GM21723 (cell line): ENCODE data around the gene ISOC2.
A peak's percentile ranks its signal among the peaks of the same experiment; 100 is the strongest.

ENCODE experiments used
- ATAC-seq: cut with Tn5 transposase; IDR thresholded peaks from one replicate; pipeline ENCODE4 v1.9.1; 2021; ENCODE audit warnings: mild to moderate bottlenecking, moderate library complexity; ENCODE audit not compliant: unreplicated experiment

Gene ISOC2

DNA sequence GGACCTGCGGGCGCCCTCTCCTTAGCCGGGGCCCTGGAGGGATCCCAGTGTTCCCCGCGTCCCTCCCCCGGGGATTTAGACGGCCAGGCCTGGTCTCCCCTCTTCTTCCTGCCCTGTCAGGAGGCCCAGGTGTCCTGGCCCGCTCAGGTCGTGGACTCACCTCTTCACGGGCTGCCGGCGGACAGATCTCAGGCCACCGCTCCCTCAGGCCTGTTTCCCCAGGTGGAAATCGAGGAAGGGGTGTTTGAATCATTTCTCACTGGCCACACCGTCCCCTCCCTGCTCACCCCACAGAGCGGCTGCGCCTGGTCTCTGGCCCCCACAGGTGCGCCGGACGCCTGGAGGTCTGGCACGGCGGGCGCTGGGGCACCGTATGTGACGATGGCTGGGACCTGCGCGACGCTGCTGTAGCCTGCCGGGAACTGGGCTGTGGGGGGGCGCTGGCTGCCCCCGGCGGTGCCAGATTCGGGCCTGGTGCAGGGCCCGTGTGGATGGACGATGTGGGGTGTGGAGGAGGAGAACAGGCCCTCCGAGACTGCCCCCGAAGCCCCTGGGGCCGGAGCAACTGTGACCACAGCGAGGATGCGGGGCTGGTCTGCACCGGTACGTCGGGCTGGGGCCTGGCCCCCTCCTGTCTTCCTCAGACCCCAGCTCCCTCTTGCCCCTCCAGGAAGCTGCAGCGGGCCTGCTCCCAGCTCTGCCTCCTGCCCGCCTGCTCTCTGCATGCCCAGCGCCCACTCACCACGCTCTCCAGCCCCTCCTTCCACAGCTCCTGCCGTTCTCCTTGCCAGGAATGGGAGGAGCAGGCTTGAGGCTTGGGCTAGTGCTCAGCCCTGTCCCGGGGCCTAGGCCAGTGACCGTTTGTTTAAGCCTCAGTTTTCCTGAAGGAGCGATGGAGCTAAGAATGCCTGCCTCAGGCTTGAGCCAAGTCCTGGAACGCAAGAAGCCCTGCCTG is 29.3 kb upstream of the ISOC2 start:
- no peak for ATAC-seq

DNA sequence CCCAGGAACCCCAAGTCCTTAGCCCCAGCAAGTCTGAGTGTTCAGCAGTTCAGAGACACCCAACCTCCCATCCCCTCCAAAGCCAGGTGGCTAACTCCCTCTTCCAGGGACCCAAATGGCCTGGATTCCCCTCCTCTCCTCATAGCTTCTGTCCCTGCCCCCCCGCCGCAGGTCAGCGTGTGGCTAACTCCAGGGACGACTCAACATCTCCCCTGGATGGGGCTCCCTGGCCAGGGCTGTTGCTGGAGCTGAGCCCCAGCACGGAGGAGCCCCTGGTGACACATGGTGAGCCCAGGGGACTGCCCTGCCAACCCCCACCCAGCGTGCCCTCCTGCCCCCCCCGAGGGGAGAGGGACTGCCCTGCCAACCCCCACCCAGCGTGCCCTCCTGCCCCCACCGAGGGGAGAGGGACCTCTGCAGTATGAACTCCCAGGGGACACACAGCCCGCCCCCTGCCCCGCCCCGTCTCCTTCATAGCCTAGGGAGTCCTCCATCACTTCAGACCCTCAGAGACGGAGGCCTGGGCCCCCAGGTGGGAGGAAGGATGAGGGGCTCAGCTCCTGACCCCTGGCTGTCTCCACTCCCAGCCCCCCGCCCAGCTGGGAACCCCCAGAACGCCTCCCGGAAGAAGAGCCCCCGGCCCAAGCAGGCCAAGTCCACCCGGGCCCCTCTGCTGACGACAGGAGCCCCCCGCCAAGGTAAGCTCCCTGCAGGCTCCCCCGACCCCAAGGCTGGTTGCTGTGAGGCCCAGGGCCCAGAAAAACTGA is 28.5 kb upstream of the ISOC2 start:
- ATAC-seq: no peak

DNA sequence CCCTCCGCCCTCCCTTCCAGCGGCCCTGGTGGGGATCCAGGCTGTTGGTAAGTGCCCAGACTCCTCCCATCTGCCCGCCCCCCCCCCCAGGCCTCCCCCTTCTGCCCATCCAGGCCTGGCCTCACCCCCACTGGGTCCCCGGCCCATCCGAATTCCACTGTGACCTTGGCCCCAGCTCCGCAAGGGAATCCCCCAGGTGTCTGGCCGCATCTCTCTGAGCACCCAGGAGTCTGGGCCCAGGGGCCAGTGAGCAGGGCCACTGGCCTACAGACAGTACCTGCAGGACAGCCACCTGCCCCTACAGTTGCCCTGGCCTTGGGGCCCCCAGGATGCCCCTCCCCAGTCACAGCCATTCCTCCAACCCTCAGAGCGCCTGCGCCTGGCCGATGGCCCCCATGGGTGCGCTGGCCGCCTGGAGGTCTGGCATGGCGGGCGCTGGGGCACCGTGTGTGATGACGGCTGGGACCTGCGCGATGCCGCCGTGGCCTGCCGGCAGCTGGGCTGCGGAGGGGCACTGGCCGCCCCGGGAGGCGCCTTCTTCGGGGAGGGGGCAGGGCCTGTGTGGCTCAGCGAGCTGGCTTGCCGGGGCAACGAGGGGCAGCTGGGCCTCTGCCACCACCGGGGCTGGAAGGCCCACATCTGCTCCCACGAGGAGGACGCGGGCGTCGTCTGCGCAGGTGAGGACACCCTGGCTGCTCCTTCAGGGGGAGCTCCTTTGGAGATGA is 27.7 kb upstream of the ISOC2 start:
- no peak for ATAC-seq

DNA sequence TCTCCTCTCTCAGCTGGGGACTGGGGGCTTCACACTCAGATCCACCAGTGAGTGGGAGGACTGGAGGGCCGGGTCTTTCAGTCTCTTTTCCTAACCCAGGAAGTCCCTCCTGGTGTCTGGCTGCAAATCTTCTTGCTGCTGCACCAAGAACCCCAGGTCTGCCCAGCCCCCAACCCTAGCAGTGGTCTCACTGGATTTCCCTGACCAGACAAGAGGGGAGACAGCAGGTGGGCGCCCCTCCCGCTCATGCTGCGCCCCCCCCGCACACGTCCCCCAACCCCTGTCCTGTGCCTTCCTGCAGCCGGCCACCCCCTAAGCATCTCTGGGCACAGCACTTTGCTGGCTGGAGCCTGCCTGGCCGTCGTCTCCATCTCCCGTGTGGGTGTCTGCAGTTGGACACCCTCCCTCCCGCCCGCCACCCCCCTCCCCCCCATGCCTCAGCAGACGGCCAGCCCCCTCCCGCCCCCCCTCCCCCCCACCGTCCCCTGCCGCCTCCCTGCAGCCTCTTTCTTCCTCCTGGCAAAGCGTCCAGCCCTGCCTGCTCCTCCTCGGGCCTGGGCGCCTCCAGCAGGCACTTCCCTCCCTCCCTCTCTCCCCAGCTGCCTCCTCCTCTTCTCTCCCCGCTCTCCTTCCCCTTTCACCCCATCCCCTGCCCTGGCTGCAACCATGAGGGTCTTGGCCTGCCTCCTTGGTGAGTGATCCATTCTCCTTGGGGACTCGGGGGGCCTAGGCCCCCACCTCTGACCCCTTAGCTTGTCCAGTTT is 26.7 kb upstream of the ISOC2 start, which contains the start of gene SSC5D:
Gene SSC5D, plus strand, starts transcription at position 513 of the 764 bp plus-strand sequence. Its CDS starts 154 bp downstream, at position 667.
- ATAC-seq: no peak

DNA sequence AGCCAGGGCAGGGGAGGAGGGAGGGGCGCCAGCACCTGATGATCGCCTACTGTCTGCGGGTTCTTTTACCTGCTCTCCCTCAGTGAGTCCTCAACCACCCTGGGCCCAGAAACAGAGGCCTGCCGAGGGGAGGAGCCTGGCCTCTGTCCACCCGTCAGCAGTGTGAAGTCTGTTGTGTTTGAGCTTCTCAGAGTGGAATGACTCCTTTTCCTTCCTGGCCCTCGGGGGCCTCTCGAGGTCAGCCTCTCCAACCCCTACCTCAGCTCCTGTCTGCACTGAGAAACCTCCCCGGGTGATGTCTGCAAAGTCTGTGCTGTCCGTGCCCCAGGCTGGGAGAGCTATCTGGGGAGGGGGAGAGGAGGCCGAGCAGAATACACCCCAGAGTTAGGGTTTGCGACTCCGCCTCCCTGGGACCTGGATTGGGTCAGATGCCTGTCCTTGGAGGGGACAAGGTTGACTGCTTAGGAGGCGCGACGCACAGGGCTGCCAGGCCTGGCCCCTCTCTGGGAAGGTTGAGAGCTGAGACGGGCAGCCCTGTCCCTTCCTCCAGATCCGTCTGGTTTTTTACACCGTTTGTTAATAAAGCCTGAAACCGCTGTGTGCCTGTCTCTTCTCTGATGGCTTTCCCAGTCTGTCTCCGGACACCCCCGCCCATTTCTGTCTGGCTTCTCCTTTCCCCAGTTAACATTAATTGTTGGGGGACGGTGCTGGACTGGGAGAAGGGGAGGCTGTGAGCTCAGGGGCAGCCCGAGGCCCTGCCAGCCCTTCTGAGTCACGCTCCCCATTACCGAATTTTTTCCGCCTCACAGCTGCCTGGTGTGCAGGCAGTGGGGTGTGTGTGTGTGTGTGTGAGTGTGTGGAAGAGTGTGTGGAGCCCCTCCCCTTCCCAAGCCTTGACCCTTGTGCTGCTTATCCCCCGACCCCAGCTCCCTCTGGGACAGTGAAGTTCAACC is 25.8 kb upstream of the ISOC2 start:
- ATAC-seq: no peak

DNA sequence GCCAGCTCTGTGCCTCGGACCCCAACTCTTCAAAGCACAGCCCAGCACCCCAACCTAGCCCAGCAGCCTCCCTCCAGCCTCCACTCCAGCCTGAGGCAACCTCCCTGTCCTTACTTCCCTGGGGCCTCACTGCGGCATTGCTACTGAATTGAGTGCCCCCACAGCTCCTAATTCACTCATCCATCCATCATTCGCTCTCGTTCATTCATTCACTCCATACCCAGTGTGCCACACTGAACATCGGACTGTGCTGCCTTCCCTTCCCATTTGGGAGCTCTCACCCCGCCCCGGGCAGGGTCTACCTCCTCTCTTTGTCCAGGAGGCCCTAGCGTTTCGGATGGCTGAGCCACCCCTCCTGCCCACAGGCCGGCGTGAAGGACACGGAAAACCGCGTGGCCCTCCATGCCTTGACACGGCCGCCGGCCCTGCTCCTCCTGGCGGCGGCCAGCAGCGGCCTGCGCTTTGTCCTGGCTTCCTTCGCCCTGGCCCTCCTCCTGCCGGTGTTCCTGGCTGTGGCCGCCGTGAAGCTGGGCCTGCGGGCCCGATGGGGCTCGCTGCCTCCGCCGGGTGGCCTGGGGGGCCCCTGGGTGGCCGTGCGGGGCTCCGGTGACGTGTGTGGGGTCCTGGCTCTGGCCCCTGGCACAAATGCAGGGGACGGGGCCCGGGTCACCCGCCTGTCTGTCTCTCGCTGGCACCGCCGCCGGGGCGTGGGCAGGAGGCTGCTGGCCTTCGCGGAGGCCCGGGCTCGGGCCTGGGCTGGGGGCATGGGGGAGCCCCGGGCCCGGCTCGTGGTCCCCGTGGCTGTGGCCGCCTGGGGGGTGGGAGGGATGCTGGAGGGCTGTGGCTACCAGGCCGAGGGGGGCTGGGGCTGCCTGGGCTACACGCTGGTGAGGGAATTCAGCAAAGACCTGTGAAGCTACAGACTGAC is 24.9 kb upstream of the ISOC2 start:
- ATAC-seq: no peak

DNA sequence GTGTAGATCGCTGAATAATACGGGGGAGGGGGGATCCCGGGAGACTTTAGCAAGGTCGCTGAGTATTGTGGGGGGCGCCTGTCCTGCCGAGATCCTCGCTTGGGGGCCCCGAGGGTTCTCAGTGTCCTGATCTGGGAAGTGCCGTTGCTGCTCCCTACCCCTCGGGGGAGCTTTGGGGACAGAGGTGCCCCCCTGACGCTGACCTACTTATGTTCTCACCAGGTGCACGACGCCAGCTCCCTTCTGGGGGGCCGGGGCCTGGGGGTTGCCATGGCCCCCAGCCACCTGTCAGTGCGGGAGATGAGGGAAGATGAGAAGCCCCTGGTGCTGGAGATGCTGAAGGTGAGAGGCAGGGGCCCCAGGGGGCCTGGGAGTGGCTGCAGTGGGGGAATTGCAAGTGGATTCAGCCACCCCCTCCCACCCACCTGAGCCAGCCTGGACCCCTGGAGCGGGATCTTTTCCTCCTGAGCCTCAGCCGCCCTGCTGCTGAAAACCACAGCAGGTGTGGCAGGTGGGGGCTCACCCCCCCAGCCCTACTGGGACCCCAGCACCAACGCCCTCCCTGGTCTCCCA is 24.1 kb upstream of the ISOC2 start:
- ATAC-seq: no peak

DNA sequence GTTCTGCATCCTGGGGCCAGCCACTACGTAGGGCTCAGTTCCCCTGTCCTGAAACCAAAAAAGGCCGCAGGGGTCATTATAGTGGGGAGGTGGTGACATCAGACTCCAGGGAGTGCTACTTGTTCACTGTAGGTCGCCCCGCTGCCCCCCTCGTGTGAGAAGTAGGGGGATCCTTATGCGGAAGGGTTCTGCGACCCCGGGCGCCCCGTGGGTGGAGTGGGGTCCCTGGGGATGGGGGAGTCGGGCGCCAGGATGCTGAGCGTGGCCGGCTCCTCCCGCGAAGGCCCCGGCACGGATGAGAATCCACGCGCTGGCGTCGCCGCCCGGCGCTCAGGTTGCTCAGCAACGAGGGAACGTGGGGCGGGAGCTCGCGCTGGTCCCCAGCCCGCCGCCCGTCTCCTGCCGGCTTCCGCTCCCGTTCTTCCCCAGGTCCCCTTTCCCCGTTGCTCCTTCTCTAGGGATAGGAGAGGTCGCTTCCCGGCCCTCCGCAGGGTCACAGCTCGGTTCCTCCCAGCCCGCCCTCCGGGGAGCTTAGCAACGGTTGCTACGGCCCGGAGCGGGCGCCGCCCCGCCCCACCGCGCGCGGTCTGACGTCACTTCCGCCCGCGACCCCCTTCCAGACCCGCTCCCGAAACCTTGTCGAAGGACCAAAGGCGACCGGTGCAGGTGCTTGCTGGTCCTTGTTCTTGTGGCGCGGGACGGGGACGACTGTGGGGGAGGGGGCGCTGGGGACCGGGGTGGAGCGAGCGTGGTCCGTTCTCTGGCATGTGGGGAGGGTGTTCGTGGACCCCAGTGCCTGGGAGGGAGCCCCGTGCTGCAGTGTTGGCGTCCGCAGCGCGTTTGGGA is 23.4 kb upstream of the ISOC2 start, which contains the start of gene NAT14:
Gene NAT14, plus strand, starts transcription at position 596 of the 846 bp plus-strand sequence. CDS start 521 bp downstream, outside the sequence.
- ATAC-seq: peak; percentile 64

DNA sequence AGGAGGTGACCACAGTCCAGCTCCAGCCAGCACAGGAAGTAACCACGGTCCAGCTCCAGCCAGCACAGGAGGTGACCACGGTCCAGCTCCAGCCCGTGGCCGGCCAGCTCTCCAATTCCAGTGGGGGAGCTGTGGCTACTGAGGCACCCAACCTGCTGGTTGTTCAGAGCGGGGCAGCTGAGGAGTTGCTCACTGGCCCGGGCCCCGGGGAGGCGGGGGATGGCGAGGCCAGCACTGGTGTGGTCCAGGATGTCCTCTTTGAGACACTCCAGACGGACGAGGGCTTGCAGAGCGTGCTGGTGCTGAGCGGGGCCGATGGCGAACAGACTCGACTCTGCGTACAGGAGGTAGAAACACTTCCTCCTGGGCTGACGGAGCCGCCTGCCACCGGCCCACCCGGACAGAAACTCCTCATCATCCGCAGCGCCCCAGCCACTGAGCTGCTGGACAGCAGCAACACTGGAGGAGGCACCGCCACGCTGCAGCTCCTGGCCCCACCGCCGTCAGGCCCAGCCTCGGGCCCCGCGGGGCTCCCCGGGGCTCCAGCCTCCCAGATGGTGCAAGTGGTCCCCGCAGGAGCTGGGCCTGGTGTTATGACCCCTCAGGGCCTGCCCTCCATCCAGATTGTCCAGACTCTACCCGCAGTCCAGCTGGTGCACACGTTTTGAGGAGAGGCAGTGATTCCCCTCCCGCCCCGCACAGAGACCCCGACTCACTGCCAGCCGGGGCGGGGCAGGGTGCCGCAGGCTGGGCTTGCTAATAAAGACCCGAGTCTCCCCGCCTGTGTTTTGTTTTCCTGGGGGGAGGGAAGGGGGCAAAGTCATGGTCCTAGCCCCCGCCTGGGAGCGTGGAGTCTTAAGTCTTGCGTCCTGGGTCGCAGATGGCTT is 22.5 kb upstream of the ISOC2 start:
- no peak for ATAC-seq

DNA sequence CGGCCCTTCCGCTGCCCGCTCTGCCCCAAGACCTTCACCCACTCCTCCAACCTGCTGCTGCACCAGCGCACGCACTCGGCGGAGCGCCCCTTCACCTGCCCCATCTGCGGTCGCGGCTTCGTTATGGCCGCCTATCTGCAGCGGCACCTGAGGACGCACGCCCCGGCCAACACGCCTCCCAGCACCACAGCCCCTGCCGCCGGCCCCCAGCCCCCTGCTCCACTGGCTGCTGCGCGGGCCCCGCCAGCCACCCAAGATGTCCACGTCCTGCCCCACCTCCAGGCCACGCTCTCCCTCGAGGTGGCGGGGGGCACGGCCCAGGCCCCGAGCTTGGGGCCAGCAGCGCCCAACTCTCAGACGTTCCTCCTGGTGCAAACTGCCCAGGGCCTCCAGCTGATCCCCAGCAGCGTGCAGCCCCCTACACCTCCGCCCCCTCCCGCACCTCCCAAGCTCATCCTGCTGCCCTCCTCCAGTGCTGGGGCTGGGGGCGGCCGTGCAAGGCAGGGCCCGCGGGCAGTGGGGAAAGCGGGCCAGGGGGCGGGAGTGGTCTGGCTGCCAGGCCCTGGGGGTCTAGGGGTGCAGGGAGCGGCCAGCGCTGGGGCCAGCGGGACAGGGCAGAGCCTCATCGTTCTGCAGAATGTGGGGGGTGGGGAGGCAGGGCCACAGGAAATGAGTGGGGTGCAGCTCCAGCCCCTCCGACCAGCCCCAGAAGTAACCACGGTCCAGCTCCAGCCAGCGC is 21.7 kb upstream of the ISOC2 start:
- no peak for ATAC-seq

DNA sequence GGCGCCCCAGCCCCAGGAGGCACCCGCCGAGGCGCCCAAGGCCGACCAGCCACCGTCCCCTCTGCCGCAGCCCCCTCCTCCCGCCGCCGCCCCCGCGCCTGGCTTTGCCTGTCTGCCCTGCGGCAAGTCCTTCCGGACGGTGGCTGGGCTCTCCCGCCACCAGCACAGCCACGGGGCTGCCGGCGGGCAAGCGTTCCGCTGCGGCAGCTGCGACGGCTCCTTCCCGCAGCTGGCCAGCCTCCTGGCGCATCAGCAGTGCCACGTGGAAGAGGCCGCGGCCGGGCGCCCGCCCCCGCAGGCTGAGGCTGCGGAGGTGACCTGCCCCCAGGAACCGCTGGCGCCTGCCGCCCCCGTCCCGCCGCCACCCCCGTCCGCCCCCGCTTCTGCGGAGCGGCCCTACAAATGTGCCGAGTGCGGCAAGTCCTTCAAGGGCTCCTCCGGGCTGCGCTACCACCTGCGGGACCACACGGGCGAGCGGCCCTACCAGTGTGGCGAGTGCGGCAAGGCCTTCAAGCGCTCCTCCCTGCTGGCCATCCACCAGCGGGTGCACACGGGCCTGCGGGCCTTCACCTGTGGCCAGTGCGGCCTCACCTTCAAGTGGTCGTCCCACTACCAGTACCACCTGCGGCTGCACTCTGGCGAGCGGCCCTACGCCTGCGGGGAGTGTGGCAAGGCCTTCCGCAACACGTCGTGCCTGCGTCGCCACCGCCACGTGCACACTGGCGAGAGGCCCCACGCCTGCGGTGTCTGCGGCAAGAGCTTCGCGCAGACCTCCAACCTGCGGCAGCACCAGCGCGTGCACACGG is 20.9 kb upstream of the ISOC2 start:
- ATAC-seq: no peak

DNA sequence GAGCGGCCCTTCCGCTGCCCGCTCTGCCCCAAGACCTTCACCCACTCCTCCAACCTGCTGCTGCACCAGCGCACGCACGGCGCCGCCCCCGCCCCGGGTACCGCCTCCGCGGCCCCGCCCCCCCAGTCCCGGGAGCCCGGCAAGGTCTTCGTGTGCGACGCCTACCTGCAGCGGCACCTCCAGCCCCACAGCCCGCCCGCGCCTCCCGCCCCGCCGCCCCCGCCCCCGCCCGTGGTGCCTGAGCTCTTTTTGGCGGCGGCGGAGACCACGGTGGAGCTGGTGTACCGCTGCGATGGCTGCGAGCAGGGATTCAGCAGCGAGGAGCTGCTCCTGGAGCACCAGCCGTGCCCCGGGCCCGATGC is 20.3 kb upstream of the ISOC2 start:
- no peak for ATAC-seq

DNA sequence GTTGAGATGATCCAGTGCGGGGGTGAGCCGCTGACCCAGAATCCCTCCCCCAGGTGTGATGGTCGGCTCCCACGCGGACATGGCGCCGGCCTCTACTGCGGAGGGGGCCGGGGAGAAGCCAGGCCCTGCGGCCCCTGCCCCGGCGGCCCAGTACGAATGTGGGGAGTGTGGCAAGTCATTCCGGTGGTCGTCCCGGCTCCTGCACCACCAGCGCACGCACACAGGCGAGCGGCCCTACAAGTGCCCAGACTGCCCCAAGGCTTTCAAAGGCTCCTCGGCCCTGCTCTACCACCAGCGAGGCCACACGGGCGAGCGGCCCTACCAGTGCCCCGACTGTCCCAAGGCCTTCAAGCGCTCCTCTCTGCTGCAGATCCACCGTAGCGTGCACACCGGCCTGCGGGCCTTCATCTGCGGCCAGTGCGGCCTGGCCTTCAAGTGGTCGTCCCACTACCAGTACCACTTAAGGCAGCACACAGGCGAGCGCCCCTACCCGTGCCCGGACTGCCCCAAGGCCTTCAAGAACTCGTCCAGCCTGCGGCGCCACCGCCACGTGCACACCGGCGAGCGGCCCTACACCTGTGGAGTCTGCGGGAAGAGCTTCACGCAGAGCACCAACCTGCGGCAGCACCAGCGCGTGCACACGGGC is 19.8 kb upstream of the ISOC2 start:
- ATAC-seq: no peak
